NCI-H2171 treated with DMSO at 0.1 percent for 48 hours (cell line): ENCODE data around the gene RTN4IP1.

Experiments used
- DNase-seq: peaks from one replicate; lab custom pipeline; 2025; lab: John Stamatoyannopoulos, UW

RTN4IP1 gene

GRCh38 chr6:106522562-106523250 lies 106.6 kb downstream of the RTN4IP1 start:
- no peak for DNase-seq
